Natural killer cell (primary cell): Measurements from ENCODE around the gene HTR2A. TPM values are rescaled to one million over a fixed set of nuclear protein-coding genes. Genes with fewer than 3 reads are reported as not detected.

Experiments used
- ATAC-seq, 3 donors: fragments of 150-1000 bp in 2 of 3; fragments of 200-7000 bp in 1 of 3; cut with Tn5 transposase; 1 replicate in 1 of 3; 2 replicates in 2 of 3; pipeline ENCODE4 v1.10.0; 2021; ENCODE audit warnings: mild to moderate bottlenecking in 2 of 3, moderate library complexity in 2 of 3
- DNase-seq, 2 donors: peaks; one replicate each; pipeline versions ENCODE4 v3.0.0 to v3.0.0-alpha.2; 2013 to 2021; ENCODE audit warnings: mixed read lengths in 1 of 2
- H3K27ac ChIP-seq: one replicate; pipeline ENCODE4 v1.5.1; 2013; ENCODE audit warnings: mild to moderate bottlenecking, low read length
- H3K27me3 ChIP-seq: one replicate; pipeline ENCODE4 v1.6.1; 2013; ENCODE audit warnings: low read length; ENCODE audit not compliant: control insufficient read depth, insufficient read depth
- H3K36me3 ChIP-seq: one replicate; pipeline ENCODE4 v1.6.1; 2013; ENCODE audit warnings: low read length; ENCODE audit not compliant: control insufficient read depth, insufficient read depth
- H3K4me1 ChIP-seq: one replicate; pipeline ENCODE4 v1.6.1; 2013; ENCODE audit warnings: low read length; ENCODE audit not compliant: control insufficient read depth, insufficient read depth
- H3K4me3 ChIP-seq: one replicate; pipeline ENCODE4 v1.5.1; 2013; ENCODE audit warnings: low read length
- H3K9me3 ChIP-seq: one replicate; pipeline ENCODE4 v1.6.1; 2013; ENCODE audit warnings: low read length; ENCODE audit not compliant: control insufficient read depth, insufficient read depth
- H3K27ac Mint-ChIP-seq, 2 donors: one replicate each; pipeline ENCODE4 v1.8.0; 2022; ENCODE audit warnings: mild to moderate bottlenecking in 2 of 2, mixed read lengths in 2 of 2, moderate library complexity in 1 of 2
- H3K27me3 Mint-ChIP-seq, 2 donors: one replicate each; pipeline ENCODE4 v1.8.0; 2022; ENCODE audit warnings: low read depth in 2 of 2, mixed read lengths in 2 of 2
- H3K36me3 Mint-ChIP-seq: one replicate; pipeline ENCODE4 v1.8.0; 2022; ENCODE audit warnings: mixed read lengths
- H3K4me1 Mint-ChIP-seq, 2 donors: one replicate each; pipeline ENCODE4 v1.8.0; 2022; ENCODE audit warnings: mixed read lengths in 2 of 2
- H3K4me3 Mint-ChIP-seq: one replicate; pipeline ENCODE4 v1.8.0; 2022; ENCODE audit warnings: mild to moderate bottlenecking, moderate library complexity, mixed read lengths
- H3K9me3 Mint-ChIP-seq, 2 donors: one replicate each; pipeline ENCODE4 v1.8.0; 2022; ENCODE audit warnings: mixed read lengths in 2 of 2
- CTCF ChIP-seq: fragments of 200-600 bp; IDR thresholded peaks from one replicate; pipeline ENCODE4 v1.8.0; 2022; ENCODE audit warnings: antibody characterized with exemption
- WGBS: methylation state at CpG from one replicate; pipeline ENCODE4 v1.1.7; 2013; ENCODE audit warnings: missing lambda C conversion rate; ENCODE audit not compliant: insufficient coverage; 5-methylcytosine and 5-hydroxymethylcytosine counted together
- intact Hi-C: fragments of 100-400 bp; cut with micrococcal nuclease; formaldehyde crosslinking; loops from one replicate; pipeline ENCODE4 v1.14.2; 2022
- total RNA-seq, 4 donors: library from RNA; stranded (reverse); fragments of 120-200 nt in 1 of 4; gene quantifications; one replicate each; pipeline versions ENCODE4 v1.2.3 to v1.2.4, GENCODE V29; 2013 to 2022

The HTR2A gene
- total RNA-seq, 3 donors from 2014 or later (not counting 1 experiment from before 2014, with no cell fraction given): not detected

- H3K27me3 ChIP-seq: no peaks in the 10 kb centered on the region
- H3K36me3 ChIP-seq: no peaks in the 10 kb centered on the region
- TF ChIP-seq CTCF: no peak
- no peak overlapping the region for H3K27ac ChIP-seq
- DNase-seq (no peak), ATAC-seq (no peak)
- H3K27me3 Mint-ChIP-seq: peaks cover 7 to 42% of the 10 kb centered on the region in 2 donors
- intact Hi-C loops: no loop called here
- no peaks in the 10 kb centered on the region for H3K4me1 ChIP-seq
- H3K36me3 Mint-ChIP-seq: no peaks in the 10 kb centered on the region
- H3K27ac Mint-ChIP-seq: no peak overlapping the region
- no peak overlapping the region for H3K4me3 ChIP-seq
- no peaks in the 10 kb centered on the region for H3K9me3 ChIP-seq
- WGBS: 59% methylated on average over 2 of the region's 2 CpGs
- H3K9me3 Mint-ChIP-seq: no peaks in the 10 kb centered on the region
- no peak overlapping the region for H3K4me3 Mint-ChIP-seq
- no peaks in the 10 kb centered on the region for H3K4me1 Mint-ChIP-seq
Observed at GRCh38 chr13:46846726-46847125, 50.1 kb downstream of the HTR2A start.

GRCh38 chr13:46845146-46845545 lies 51.7 kb downstream of the HTR2A start:
- intact Hi-C loops: no loop called here
- no peaks in the 10 kb centered on the region for H3K9me3 ChIP-seq
- no peak overlapping the region for H3K4me3 ChIP-seq
- Mint-ChIP-seq H3K4me3 (no peak overlapping the region), H3K27me3 (peaks cover 7 to 41% of the 10 kb centered on the region in 2 donors), H3K4me1 (no peaks in the 10 kb centered on the region), H3K27ac (no peak overlapping the region), H3K9me3 (no peaks in the 10 kb centered on the region), H3K36me3 (no peaks in the 10 kb centered on the region)
- no peak for TF ChIP-seq CTCF
- DNase-seq (no peak), ATAC-seq (no peak)
- 91% methylated on average over 2 of the region's 2 CpGs for WGBS
- no peaks in the 10 kb centered on the region for H3K27me3 ChIP-seq
- no peaks in the 10 kb centered on the region for H3K36me3 ChIP-seq
- H3K4me1 ChIP-seq: no peaks in the 10 kb centered on the region
- no peak overlapping the region for H3K27ac ChIP-seq

GRCh38 chr13:46844431-46844830 lies 52.4 kb downstream of the HTR2A start:
- Mint-ChIP-seq H3K4me3 (no peak overlapping the region), H3K9me3 (no peaks in the 10 kb centered on the region), H3K27ac (no peak overlapping the region), H3K27me3 (peaks cover 5 to 36% of the 10 kb centered on the region in 2 donors), H3K36me3 (no peaks in the 10 kb centered on the region), H3K4me1 (peaks cover 5% of the 10 kb centered on the region in 2 donors)
- Histone ChIP-seq H3K9me3 (no peaks in the 10 kb centered on the region), H3K4me3 (no peak overlapping the region), H3K27me3 (no peaks in the 10 kb centered on the region), H3K27ac (no peak overlapping the region), H3K4me1 (no peaks in the 10 kb centered on the region), H3K36me3 (no peaks in the 10 kb centered on the region)
- no peak for ATAC-seq
- WGBS: 86% methylated on average over 4 of the region's 4 CpGs
- no peak for DNase-seq
- intact Hi-C loops: no loop called here
- TF ChIP-seq CTCF: no peak

GRCh38 chr13:46839399-46839798 lies 57.5 kb downstream of the HTR2A start:
- Histone ChIP-seq H3K27ac (no peak overlapping the region), H3K27me3 (no peaks in the 10 kb centered on the region), H3K9me3 (no peaks in the 10 kb centered on the region), H3K4me1 (no peaks in the 10 kb centered on the region), H3K36me3 (no peaks in the 10 kb centered on the region), H3K4me3 (no peak overlapping the region)
- H3K27ac Mint-ChIP-seq: no peak overlapping the region
- ATAC-seq (no peak), DNase-seq (no peak)
- no peaks in the 10 kb centered on the region for H3K36me3 Mint-ChIP-seq
- H3K4me1 Mint-ChIP-seq: peaks cover 5 to 6% of the 10 kb centered on the region in 2 donors
- H3K9me3 Mint-ChIP-seq: no peaks in the 10 kb centered on the region
- H3K4me3 Mint-ChIP-seq: no peak overlapping the region
- intact Hi-C loops: no loop called here
- peaks cover 8 to 36% of the 10 kb centered on the region in 2 donors for H3K27me3 Mint-ChIP-seq
- no peak for TF ChIP-seq CTCF
- WGBS: 32% methylated on average over 1 of the region's 1 CpG
